Sigmoid colon (tissue), 7 donors: ENCODE results near the gene ZACN. TPM values are rescaled to one million over a fixed set of nuclear protein-coding genes. Genes with fewer than 3 reads are reported as not detected.
A peak's percentile ranks its signal among the peaks of the same experiment; 100 is the strongest.

ENCODE experiments used
- DNase-seq: peaks from one replicate; pipeline ENCODE4 v3.0.0-alpha.2; 2019
- H3K27ac ChIP-seq, 4 donors: fragments of 200-600 bp; sonication (generic); one replicate each; pipeline ENCODE4 v1.5.1; 2016 to 2019; ENCODE audit warnings: mild to moderate bottlenecking in 1 of 4
- H3K27me3 ChIP-seq, 3 donors: fragments of 200-600 bp; sonication (generic); one replicate each; pipeline ENCODE4 v1.5.1; 2019; ENCODE audit warnings: mild to moderate bottlenecking in 1 of 3
- H3K36me3 ChIP-seq, 4 donors: fragments of 200-600 bp; sonication (generic); one replicate each; pipeline ENCODE4 v1.5.1; 2016 to 2019
- H3K4me1 ChIP-seq, 4 donors: fragments of 200-600 bp; sonication (generic); one replicate each; pipeline ENCODE4 v1.5.1; 2017 to 2019
- H3K4me3 ChIP-seq, 4 donors: fragments of 200-600 bp; sonication (generic); one replicate each; pipeline ENCODE4 v1.5.1; 2017 to 2019; ENCODE audit warnings: mild to moderate bottlenecking in 2 of 4, moderate library complexity in 1 of 4
- H3K9me3 ChIP-seq, 4 donors: fragments of 200-600 bp in 3 of 4; sonication (generic) in 3 of 4; one replicate each; pipeline versions ENCODE4 v1.5.1 to v1.6.1; 2013 to 2019
- CTCF ChIP-seq, 4 experiments: fragments of 450-650 bp in 3 of 4; fragments of 200-600 bp in 1 of 4; IDR thresholded peaks; one replicate each; pipeline ENCODE4 v1.5.1; 2016 to 2019; ENCODE audit warnings: antibody characterized with exemption in 4 of 4, mild to moderate bottlenecking in 3 of 4, moderate library complexity in 2 of 4
- EP300 ChIP-seq, 4 donors: sonication (generic); formaldehyde crosslinking; IDR thresholded peaks; one replicate each; pipeline ENCODE4 v1.6.1; 2017; ENCODE audit warnings: antibody characterized with exemption in 4 of 4
- POLR2A ChIP-seq, 2 donors: fragments of 450-650 bp; IDR thresholded peaks; one replicate each; pipeline ENCODE4 v1.6.1; 2016; ENCODE audit warnings: antibody characterized with exemption in 2 of 2, mild to moderate bottlenecking in 2 of 2, moderate library complexity in 2 of 2
- POLR2AphosphoS5 ChIP-seq, 4 donors: sonication (generic); formaldehyde crosslinking; IDR thresholded peaks; one replicate each; pipeline ENCODE4 v1.6.1; 2017; ENCODE audit warnings: antibody characterized with exemption in 4 of 4
- WGBS, 2 donors: extraction: QIAGEN DNeasy Blood & Tissue Kit; methylation state at CpG; one replicate each; pipeline ENCODE4 v1.1.7; 2013; 5-methylcytosine and 5-hydroxymethylcytosine counted together
- intact Hi-C: fragments of 100-400 bp; cut with DNase I; formaldehyde crosslinking; loops from one replicate; pipeline ENCODE4 v1.15.1; 2023
- polyA plus RNA-seq, 3 donors: library from polyadenylated mRNA; stranded (reverse); fragments of 200-250 nt; gene quantifications; one replicate each; pipeline ENCODE4 v1.2.3, GENCODE V29; 2013
- total RNA-seq, 4 donors: library from RNA; depleted of rRNA; stranded (reverse); fragments of >200 nt; gene quantifications; one replicate each; pipeline ENCODE4 v1.1.0, GENCODE V29; 2016
- donor health status: healthy with polysubstance abuse.
- donor health status: Bipolar disorder and iron deficiency.
- donor health status: healthy.

ZACN gene
- total and polyA plus RNA-seq, 7 donors, result 0.16 to 3.5 (median 1.2) TPM

GRCh38 chr17:76089680-76090516 is 10.9 kb downstream of the ZACN start:
- H3K9me3 ChIP-seq, result no peaks in the 10 kb centered on the region
- H3K27ac ChIP-seq, result no peak overlapping the region
- WGBS, 2 donors, result 92 to 96% methylated on average over 32 of the region's 32 CpGs
- intact Hi-C loops, result loop anchor here (10.0 kb wide), 1 partner anchor 265 kb away; no protein-coding TSS in a partner anchor
- no peaks in the 10 kb centered on the region for H3K4me1 ChIP-seq
- DNase-seq, result peak; percentile 55
- no peak for TF ChIP-seq POLR2AphosphoS5 (IDR thresholded peaks at IDR 0.05)
- TF ChIP-seq CTCF (IDR thresholded peaks at IDR 0.05), result no peak
- TF ChIP-seq POLR2A (IDR thresholded peaks at IDR 0.05), result no peak
- no peak for TF ChIP-seq EP300 (IDR thresholded peaks at IDR 0.05)
- no peak overlapping the region for H3K4me3 ChIP-seq
- peaks cover 50 to 98% (median 78%) of the 10 kb centered on the region in 4 donors for H3K36me3 ChIP-seq
- H3K27me3 ChIP-seq, result no peaks in the 10 kb centered on the region

DNA sequence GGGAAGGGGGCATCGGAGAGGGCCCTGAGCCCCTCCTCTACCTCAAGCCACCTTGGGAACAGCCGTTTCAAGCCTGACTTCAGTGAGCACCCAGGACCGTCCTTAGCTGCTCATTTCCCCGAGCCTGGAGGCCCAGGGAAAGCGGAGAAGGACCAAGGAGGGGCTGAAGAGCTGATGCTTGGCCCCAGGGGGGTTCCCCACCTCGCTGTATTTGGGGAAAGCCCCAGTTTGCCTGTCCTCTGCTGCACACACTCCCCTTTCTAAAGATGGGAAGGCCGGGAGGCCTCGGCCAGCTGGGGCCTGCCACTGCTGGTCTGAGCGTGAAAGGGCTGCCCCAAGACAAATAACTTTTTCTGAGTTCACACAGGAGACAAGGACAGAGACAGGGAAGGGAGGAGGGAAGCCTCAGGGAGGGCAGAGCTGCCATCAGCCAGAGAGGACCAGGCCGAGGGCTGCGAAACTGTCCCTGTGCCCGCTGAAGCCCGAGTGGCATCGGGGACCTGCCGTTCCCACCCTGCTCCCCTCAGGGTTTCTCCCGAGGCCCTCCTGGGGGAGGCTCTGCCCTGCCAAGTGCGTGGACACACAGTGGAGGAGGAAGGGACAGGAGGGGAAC is 11.6 kb downstream of the ZACN start:
- WGBS, 2 donors, result 92% methylated on average over 17 of the region's 17 CpGs
- Histone ChIP-seq H3K27ac (no peak overlapping the region), H3K4me3 (no peak overlapping the region), H3K36me3 (peaks cover 44 to 98% (median 76%) of the 10 kb centered on the region in 4 donors), H3K27me3 (no peaks in the 10 kb centered on the region), H3K9me3 (no peaks in the 10 kb centered on the region), H3K4me1 (no peaks in the 10 kb centered on the region)
- DNase-seq, result no peak
- TF ChIP-seq POLR2AphosphoS5 (IDR thresholded peaks at IDR 0.05), result no peak
- intact Hi-C loops, result no loop called here

DNA sequence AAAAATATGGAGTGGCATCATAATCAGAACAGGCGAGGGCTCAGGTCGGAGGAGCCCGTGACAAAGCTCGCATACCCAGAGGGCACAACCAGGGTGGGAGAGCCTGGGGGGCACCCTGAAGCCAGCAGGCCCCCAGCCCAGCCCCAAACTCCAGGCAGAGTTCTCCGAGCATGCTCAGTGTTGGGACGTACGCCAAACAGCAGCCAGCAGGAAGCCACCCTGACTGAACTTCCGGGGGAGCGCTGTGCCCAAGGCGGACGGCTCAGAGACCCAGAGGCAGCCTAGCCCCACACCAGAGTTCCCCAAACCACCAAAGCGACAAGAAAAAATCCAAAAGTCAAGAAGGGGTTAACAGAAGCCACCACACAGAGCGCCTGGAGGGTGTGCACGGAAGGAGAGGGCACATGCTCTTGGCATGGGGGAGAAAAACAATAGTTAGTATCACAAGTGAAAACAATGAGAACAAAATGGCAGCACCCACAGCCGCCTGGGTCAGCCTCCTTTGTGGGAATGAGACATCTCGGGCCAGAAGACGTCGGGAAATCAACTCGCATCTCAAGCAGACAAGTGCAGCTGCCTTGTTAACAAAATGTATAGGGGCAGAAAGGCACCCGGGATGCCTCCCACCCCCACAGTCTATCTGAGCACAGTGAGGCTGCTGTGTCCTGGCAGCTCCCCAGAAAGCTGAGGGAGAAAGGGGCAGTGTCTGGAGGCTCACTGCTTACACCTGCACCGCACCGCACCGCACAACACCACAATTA is 12.7 kb downstream of the ZACN start:
- Histone ChIP-seq H3K27me3 (no peaks in the 10 kb centered on the region), H3K4me3 (no peak overlapping the region), H3K36me3 (peaks cover 44 to 98% (median 77%) of the 10 kb centered on the region in 4 donors), H3K9me3 (no peaks in the 10 kb centered on the region), H3K4me1 (no peaks in the 10 kb centered on the region), H3K27ac (no peak overlapping the region)
- 76 to 90% methylated on average over 23 of the region's 23 CpGs for WGBS, 2 donors
- TF ChIP-seq CTCF (IDR thresholded peaks at IDR 0.05), result no peak
- TF ChIP-seq EP300 (IDR thresholded peaks at IDR 0.05), result no peak
- TF ChIP-seq POLR2AphosphoS5 (IDR thresholded peaks at IDR 0.05), result no peak
- TF ChIP-seq POLR2A (IDR thresholded peaks at IDR 0.05), result no peak
- intact Hi-C loops, result no loop called here
- DNase-seq, result no peak

DNA sequence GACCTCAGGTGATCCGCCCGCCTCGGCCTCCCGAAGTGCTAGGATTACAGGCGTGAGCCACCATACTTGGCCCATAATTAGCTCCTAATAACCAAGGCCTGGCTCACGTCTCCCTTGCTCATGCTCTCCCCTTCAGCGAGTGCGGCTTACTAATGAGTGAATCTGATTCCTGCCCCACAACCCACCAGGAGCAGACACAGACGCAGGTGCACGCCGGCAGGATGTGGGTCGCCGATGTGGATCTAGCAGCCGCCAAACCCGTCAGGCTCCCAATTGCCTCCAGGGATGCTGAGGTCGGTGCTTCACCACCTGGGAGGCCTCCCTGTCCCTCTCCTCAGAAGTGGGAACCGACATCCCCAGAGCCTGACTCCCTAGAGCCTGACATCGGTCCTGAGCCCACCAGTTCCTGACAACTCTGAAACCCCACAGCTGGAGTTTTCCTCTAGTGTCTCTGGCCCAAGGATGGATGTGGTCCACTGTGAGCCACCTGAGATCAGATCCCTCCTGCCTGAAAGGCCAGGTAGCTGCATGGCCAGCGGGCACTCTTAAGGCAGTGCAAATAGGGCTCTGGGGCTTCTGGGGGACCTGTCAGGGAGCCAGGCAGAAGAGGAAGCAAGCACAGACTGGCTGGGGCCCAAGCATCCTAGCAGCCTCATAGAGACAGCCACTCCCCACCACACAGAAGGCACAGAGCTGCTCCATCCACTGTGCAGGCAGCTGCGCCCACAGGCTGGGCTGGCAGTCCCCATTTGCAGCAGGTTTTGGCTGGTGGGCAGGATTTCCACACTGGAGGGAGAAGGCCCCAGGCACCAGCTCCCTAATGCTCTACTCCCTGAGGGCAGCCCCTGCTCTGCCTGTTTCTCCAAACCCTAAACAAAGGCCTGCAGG is 13.8 kb downstream of the ZACN start:
- Histone ChIP-seq H3K4me1 (no peaks in the 10 kb centered on the region), H3K36me3 (peaks cover 39 to 98% (median 75%) of the 10 kb centered on the region in 4 donors), H3K27me3 (no peaks in the 10 kb centered on the region), H3K9me3 (no peaks in the 10 kb centered on the region), H3K4me3 (no peak overlapping the region), H3K27ac (no peak overlapping the region)
- no peak for TF ChIP-seq CTCF (IDR thresholded peaks at IDR 0.05)
- no peak for TF ChIP-seq POLR2A (IDR thresholded peaks at IDR 0.05)
- no peak for TF ChIP-seq POLR2AphosphoS5 (IDR thresholded peaks at IDR 0.05)
- no peak for TF ChIP-seq EP300 (IDR thresholded peaks at IDR 0.05)
- WGBS, 2 donors, result 91 to 95% methylated on average over 20 of the region's 20 CpGs
- no peak for DNase-seq
- intact Hi-C loops, result no loop called here
